Frontal cortex (tissue), 4 donors: ENCODE data around the gene WNT8A. TPM values are rescaled to one million over a fixed set of nuclear protein-coding genes. Genes with fewer than 3 reads are reported as not detected.

ENCODE experiments used
- DNase-seq, 2 donors: peaks; one replicate each; pipeline ENCODE4 v3.0.0; 2012; ENCODE audit warnings: low spot score in 2 of 2
- FAIRE-seq: peaks from 2 replicates; lab custom pipeline; 2012; peaks lifted over from hg19 to GRCh38; lab: Jason Lieb, UNC
- total RNA-seq: library from RNA; depleted of rRNA; stranded (reverse); fragments of >200 nt; gene quantifications from one replicate; pipeline ENCODE4 v1.2.3, GENCODE V29; 2014
- donor health status: control.
- donor health status: control.
- donor health status: control.

The WNT8A gene
- total RNA-seq, 1 donor from 2014 or later, result 0.82 TPM

GRCh38 chr5:138078006-138078643, 5.7 kb upstream of the WNT8A start:
- FAIRE-seq, result no peak

GRCh38 chr5:138082033-138082432, 1.8 kb upstream of the WNT8A start:
- FAIRE-seq, result no peak
- DNase-seq, result no peak

More at GRCh38 chr5:138078006-138078643, 5.7 kb upstream of the WNT8A start:
- DNase-seq, result no peak

- FAIRE-seq, result no peak
- DNase-seq, result no peak
Measured at GRCh38 chr5:138091685-138092084, 7.9 kb downstream of the WNT8A start.

DNA sequence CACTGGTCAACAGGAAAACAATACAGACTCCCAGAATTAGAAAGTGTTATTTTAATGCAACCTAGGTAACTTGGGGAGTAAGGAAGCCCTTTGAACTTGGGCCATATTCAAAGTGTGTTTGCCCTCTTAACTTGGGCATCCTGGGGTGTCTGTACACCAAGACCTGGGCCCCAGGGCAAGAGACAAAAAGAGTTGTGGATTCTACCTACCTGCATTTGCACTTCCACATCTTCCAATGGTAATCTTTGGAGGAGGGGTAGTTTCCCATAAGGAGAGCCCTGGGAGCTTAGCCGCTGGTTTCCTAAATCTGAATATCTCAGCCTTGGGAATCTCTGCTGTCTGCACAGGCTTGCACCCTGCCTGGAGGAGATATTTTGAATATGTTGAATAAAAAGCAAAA, 8.5 kb downstream of the WNT8A start:
- FAIRE-seq (no peak), DNase-seq (no peak)

- no peak for FAIRE-seq
- no peak for DNase-seq
Measured at GRCh38 chr5:138093036-138093435, 9.2 kb downstream of the WNT8A start.

DNA sequence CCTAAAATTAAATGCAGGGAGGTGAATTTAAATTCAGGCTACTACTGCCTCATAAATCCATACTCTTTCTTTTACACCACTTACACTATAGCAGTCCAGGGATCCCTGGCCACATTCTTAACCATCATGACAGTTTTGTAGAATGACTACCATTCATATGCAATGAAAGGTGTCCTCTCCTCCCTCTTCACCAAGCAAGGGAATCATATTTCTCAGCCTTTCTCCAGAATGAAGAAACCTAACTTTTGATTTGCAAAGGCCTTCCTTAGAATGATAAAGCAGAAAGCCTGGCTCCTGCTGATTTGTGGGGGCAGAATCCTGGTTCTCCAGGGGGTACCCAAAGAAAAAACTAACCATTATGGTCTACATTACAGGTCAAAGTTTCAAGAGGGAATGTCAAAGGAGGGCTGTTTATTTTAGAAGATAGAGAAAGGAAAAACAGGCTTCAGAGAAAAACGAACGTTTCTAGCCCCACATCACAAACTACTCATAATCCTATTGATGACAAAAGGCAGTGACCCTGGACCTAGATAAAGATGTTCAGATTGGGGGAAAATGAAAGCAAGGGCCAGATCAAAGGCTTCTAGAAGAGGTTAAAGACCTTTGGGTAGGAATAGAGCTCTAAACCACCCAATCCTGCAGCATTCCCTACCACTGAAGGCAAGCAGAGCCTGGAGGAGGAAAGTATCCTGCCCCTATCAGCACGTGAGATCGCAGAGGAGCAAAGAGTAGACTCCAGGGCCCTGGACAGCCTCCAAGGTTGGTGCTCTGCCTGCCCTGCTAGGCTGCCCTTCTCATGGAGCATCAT, 11.5 kb downstream of the WNT8A start:
- no peak for DNase-seq
- no peak for FAIRE-seq

DNA sequence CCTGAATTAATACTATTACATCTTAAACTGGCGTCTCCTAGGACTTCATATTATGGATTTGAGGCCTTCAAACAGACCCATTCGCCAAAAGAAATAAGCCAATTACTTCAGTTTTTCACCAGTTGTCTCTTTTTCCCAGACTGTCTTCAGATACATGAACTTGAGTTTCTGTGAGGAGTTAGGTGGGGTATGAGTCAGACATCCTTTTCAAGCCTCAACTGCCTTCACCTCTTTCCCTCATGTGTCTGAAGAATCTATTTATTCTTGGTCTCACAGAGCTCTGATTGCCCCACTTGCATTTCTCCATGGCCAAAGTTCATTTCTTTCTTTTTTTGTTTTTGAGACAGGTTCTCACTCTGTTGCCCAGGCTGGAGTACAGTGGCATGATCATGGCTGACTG, 12.5 kb downstream of the WNT8A start:
- DNase-seq, result no peak
- FAIRE-seq, result no peak

- DNase-seq (no peak), FAIRE-seq (no peak)
Measured at GRCh38 chr5:138096997-138097828, 13.4 kb downstream of the WNT8A start.

- no peak for FAIRE-seq
Measured at GRCh38 chr5:138102454-138103318, 18.9 kb downstream of the WNT8A start.

DNA sequence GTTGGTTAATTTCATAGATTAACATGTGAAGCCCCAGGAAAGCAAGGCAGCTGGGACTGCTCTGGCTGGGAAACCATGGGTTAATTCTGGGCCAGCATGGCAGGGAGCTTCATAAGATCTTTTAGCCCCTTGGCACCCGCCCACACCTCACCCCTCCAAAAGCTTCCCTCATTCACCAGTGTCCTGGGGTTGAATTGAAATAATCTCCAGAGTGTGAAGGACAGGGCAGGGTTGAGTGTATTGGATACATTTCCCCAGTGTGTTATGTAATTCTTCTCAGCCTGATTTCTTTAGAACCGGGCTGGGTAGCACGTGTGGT, 19.4 kb downstream of the WNT8A start:
- FAIRE-seq (no peak), DNase-seq (no peak)

More at GRCh38 chr5:138102454-138103318, 18.9 kb downstream of the WNT8A start:
- DNase-seq, result no peak

DNA sequence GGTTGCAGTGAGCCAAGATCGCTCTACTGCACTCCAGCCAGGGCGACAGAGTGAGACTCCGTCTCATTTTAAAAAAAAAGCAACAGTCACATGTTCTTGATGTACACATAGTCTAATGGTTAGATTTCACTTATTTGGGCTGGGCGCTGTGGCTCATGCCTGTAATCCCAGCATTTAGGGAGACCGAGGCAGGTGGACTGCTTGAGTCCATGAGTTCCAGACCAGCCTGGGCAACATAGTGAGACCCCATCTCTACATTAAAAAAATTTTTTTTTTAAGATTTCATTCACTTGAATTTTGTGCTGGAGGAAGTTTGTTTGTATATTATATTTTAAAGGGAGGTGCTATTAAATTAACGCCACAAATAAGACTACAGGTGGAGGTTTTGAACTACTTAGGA, 21.9 kb downstream of the WNT8A start:
- no peak for DNase-seq
- FAIRE-seq, result no peak

DNA sequence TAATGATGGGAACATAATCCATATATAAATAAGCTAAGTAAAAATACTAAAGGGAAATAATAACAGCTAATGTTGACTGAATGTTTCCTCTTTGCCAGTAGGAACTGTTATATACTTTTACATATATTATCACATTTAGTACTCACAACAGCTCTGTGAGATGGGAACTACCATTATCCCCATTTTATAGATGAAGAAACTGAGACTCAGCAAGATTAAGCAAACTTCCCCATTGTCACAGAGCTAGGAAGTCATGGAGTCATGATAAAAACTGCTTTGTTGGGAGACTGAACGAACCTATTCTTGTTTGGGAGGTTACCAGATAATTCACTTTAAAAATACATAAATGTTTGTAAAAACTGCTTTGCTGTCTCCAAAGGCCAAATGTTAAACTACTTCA, 23.4 kb downstream of the WNT8A start:
- FAIRE-seq (no peak), DNase-seq (no peak)

DNA sequence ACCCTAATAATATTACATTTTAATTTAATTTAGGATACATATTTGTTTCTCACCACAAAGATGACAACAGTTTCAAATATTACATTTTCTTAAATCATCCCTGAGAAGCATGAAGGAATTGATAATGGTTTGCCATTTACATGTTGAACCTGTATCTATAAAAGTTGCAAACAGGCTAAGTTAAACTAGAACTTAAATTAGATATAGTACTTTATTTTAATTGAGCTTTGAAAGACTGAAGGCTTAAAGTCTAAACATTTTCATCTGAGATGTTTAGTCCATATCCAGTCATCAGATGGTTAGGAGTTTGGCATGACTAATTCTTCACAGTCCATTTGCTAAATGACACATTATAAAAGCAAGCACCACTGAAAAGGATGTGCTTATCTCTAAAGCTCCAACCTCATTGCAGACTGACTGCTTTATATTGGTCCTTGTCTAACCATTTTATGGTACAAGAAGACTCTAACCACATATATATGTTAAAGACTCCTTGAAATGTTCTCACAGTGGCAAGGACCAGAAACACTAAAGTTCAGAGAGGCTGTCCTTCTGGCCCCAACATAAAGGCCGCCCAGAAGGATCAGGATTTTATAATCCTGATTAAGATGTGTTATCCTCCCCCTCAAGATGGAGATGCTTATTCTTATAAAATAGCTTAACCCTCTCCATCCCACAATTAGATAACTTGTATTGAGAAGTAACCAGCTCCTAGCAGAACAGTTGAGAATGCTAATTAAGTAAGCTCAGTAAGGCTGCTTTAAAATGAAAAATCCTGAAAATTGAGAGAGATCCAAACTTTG, 25.8 kb downstream of the WNT8A start:
- FAIRE-seq, result no peak
- DNase-seq, result no peak

- no peak for DNase-seq
- no peak for FAIRE-seq
Measured at GRCh38 chr5:138110266-138110963, 26.6 kb downstream of the WNT8A start.

GRCh38 chr5:138111181-138111580, 27.3 kb downstream of the WNT8A start:
- DNase-seq, result no peak
- FAIRE-seq, result no peak

- no peak for DNase-seq
- no peak for FAIRE-seq
Measured at GRCh38 chr5:138111937-138112336, 28.1 kb downstream of the WNT8A start.

GRCh38 chr5:138115254-138115653, 31.4 kb downstream of the WNT8A start:
- FAIRE-seq (peak; percentile 30), DNase-seq (no peak)

DNA sequence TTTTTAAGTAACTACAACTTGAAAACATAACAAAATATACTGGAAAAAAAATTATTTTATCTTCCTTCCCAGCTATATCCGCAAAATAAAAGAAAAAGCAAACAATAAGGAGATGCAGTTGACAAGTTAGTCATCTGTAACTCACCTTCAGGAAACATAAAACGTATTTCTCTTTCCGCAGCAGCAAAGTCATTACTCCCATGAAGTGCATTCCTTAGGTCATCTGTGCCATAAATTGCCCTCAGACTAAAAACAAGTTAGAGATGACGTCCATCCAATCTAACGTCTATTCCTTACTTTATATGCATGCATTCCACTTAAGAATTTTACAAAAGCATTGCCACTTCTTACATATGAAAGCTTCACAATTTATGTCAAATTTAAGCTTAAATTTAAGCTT, 44.5 kb downstream of the WNT8A start:
- no peak for FAIRE-seq
- DNase-seq, result no peak
